ENCODE data around the gene CAVIN2.
"Not testable (repeated sequence)": the region's sequence is repeated elsewhere in the genome, so short reads cannot be mapped to it uniquely, and the experiment has no call there.

The CAVIN2 gene

GRCh38 chr2:191797942-191798876, 48.7 kb downstream of the CAVIN2 start:
- no peak for FAIRE-seq

GRCh38 chr2:191797500-191797899, 49.4 kb downstream of the CAVIN2 start:
- no peak for FAIRE-seq

GRCh38 chr2:191795715-191796114, 51.2 kb downstream of the CAVIN2 start:
- FAIRE-seq, result no peak

GRCh38 chr2:191791953-191792560, 54.8 kb downstream of the CAVIN2 start:
- FAIRE-seq, result no peak

GRCh38 chr2:191790737-191791136, 56.2 kb downstream of the CAVIN2 start:
- no peak for FAIRE-seq

GRCh38 chr2:191789796-191790195, 57.1 kb downstream of the CAVIN2 start:
- no peak for FAIRE-seq

GRCh38 chr2:191786694-191787093, 60.2 kb downstream of the CAVIN2 start:
- no peak for FAIRE-seq

- FAIRE-seq, result not testable (repeated sequence)
Observed at GRCh38 chr2:191785651-191786050, 61.2 kb downstream of the CAVIN2 start.
